SK-N-SH (cell line): ENCODE measurements around the gene MAP1LC3A. TPM values are rescaled to one million over a fixed set of nuclear protein-coding genes. Genes with fewer than 3 reads are reported as not detected.

Experiments used
- CTCF ChIA-PET: fragments of 300-600, 350-600 bp; formaldehyde crosslinking; extraction: SDS; loops from one replicate; lab custom pipeline; 2021; lab: Yijun Ruan, JAX
- POLR2A ChIA-PET: fragments of 350-600 bp; sonication (Branson Sonifier 250); formaldehyde crosslinking; extraction: SDS; loops from one replicate; lab custom pipeline; 2020; ENCODE audit warnings: antibody characterized with exemption, inconsistent platforms; lab: Yijun Ruan, JAX
- DNase-seq: peaks from one replicate; pipeline ENCODE4 v3.0.0; 2012
- H2AFZ ChIP-seq: fragments of 200-600 bp; sonication (generic); 2 replicates; pipeline ENCODE4 v1.8.1; 2016; ENCODE audit warnings: antibody characterized with exemption, mild to moderate bottlenecking, low read depth
- H3F3A ChIP-seq: fragments of 200-600 bp; sonication (generic); replicated peaks from 2 replicates; pipeline ENCODE3; 2016; ENCODE audit warnings: antibody characterized with exemption, mild to moderate bottlenecking; ENCODE audit not compliant: insufficient read depth
- H3K27ac ChIP-seq, 2 experiments: fragments of 200-500 bp in 1 of 2; fragments of 200-600 bp in 1 of 2; sonication (Bioruptor generic) in 1 of 2; sonication (generic), shearing (Covaris generic) in 1 of 2; 2 replicates each; pipeline versions ENCODE4 v1.5.1 to v1.6.1; 2014 to 2016; ENCODE audit warnings: low read depth in 2 of 2, inconsistent platforms in 1 of 2, low read length in 1 of 2, mild to moderate bottlenecking in 1 of 2, mixed read lengths in 1 of 2
- H3K27me3 ChIP-seq: fragments of 200-600 bp; sonication (generic), shearing (Covaris generic); 2 replicates; pipeline ENCODE4 v1.6.1; 2016; ENCODE audit warnings: mixed run types; ENCODE audit not compliant: insufficient read depth
- H3K36me3 ChIP-seq, 2 experiments: fragments of 200-500 bp in 1 of 2; fragments of 200-600 bp in 1 of 2; sonication (Bioruptor generic) in 1 of 2; sonication (generic) in 1 of 2; replicated peaks in 1 of 2; 2 replicates each; pipeline versions ENCODE3 to v1.5.1; 2014 to 2016; ENCODE audit warnings: low read length in 1 of 2, mild to moderate bottlenecking in 1 of 2; ENCODE audit not compliant: insufficient read depth in 2 of 2, control insufficient read depth in 1 of 2
- H3K4me1 ChIP-seq, 2 experiments: fragments of 200-500 bp in 1 of 2; fragments of 200-600 bp in 1 of 2; sonication (Bioruptor generic) in 1 of 2; sonication (generic), shearing (Covaris generic) in 1 of 2; 2 replicates each; pipeline versions ENCODE4 v1.5.1 to v1.6.1; 2014 to 2016; ENCODE audit warnings: low read depth in 1 of 2, low read length in 1 of 2, mixed run types in 1 of 2; ENCODE audit not compliant: insufficient read depth in 2 of 2, control insufficient read depth in 1 of 2
- H3K4me2 ChIP-seq: fragments of 200-600 bp; sonication (generic), shearing (Covaris generic); 2 replicates; pipeline ENCODE4 v1.6.1; 2017; ENCODE audit warnings: mixed run types
- H3K4me3 ChIP-seq, 2 experiments: fragments of 200-500 bp in 1 of 2; fragments of 200-600 bp in 1 of 2; sonication (Bioruptor generic) in 1 of 2; sonication (generic), shearing (Covaris generic) in 1 of 2; 2 replicates each; pipeline versions ENCODE4 v1.5.1 to v1.8.1; 2014 to 2016; ENCODE audit warnings: low read depth in 2 of 2, inconsistent platforms in 1 of 2, low read length in 1 of 2, mild to moderate bottlenecking in 1 of 2, mixed read lengths in 1 of 2, moderate library complexity in 1 of 2
- H3K79me2 ChIP-seq: fragments of 200-600 bp; sonication (generic); 2 replicates; pipeline ENCODE4 v1.8.1; 2017; ENCODE audit warnings: mild to moderate bottlenecking; ENCODE audit not compliant: insufficient read depth
- H3K9ac ChIP-seq: fragments of 200-600 bp; sonication (generic); 2 replicates; pipeline ENCODE4 v1.6.1; 2017; ENCODE audit warnings: mixed run types
- H3K9me2 ChIP-seq: fragments of 200-600 bp; sonication (generic); 2 replicates; pipeline ENCODE4 v1.6.1; 2017; ENCODE audit warnings: mixed run types
- H3K9me3 ChIP-seq: fragments of 200-600 bp; sonication (generic); 2 replicates; pipeline ENCODE4 v1.6.1; 2017; ENCODE audit warnings: mixed run types, mild to moderate bottlenecking, moderate library complexity
- H4K20me1 ChIP-seq: fragments of 200-600 bp; sonication (generic); 2 replicates; pipeline ENCODE4 v1.6.1; 2017; ENCODE audit warnings: mild to moderate bottlenecking, mixed run types; ENCODE audit not compliant: insufficient read depth
- CHD2 ChIP-seq: fragments of 150-350 bp; IDR thresholded peaks from 2 replicates; pipeline ENCODE4 v1.6.1; 2018; ENCODE audit warnings: low read length; ENCODE audit not compliant: partially characterized antibody
- ELF1 ChIP-seq: IDR thresholded peaks from 2 replicates; pipeline ENCODE4 v1.4.0; 2012
- EP300 ChIP-seq, 2 experiments: IDR thresholded peaks; 2 replicates each; pipeline versions ENCODE4 v1.4.0 to v1.6.1; 2012; ENCODE audit warnings: borderline replicate concordance in 1 of 2, low read depth in 1 of 2, low read length in 1 of 2
- FOSL2 ChIP-seq: IDR thresholded peaks from 2 replicates; pipeline ENCODE4 v1.4.0; 2012; ENCODE audit warnings: low read depth, mild to moderate bottlenecking, moderate library complexity, borderline replicate concordance
- FOXM1 ChIP-seq: IDR thresholded peaks from 2 replicates; pipeline ENCODE4 v1.4.0; 2012; ENCODE audit warnings: low read depth, mild to moderate bottlenecking
- IRF3 ChIP-seq: fragments of 150-350 bp; IDR thresholded peaks from 2 replicates; pipeline ENCODE4 v1.6.1; 2016; ENCODE audit warnings: mild to moderate bottlenecking, low read depth, low read length
- JUND ChIP-seq: IDR thresholded peaks from 2 replicates; pipeline ENCODE4 v1.4.0; 2012
- MAX ChIP-seq: IDR thresholded peaks from 2 replicates; pipeline ENCODE4 v1.4.0; 2012; ENCODE audit warnings: low read depth
- MEF2A ChIP-seq: IDR thresholded peaks from 2 replicates; pipeline ENCODE4 v1.4.0; 2012; ENCODE audit warnings: low read depth, borderline replicate concordance
- MXI1 ChIP-seq: IDR thresholded peaks from 2 replicates; pipeline ENCODE4 v1.6.1; 2012; ENCODE audit warnings: mild to moderate bottlenecking, low read depth, low read length, improper control_type of control experiment
- NRF1 ChIP-seq: IDR thresholded peaks from 2 replicates; pipeline ENCODE4 v1.6.1; 2012; ENCODE audit warnings: low read depth, mild to moderate bottlenecking, low read length
- RXRA ChIP-seq: IDR thresholded peaks from 2 replicates; pipeline ENCODE4 v1.4.0; 2012; ENCODE audit warnings: low read depth, mild to moderate bottlenecking, borderline replicate concordance
- SIN3A ChIP-seq: IDR thresholded peaks from 2 replicates; pipeline ENCODE4 v1.6.1; 2012; ENCODE audit warnings: low read depth, mild to moderate bottlenecking, low read length, moderate library complexity, borderline replicate concordance
- WGBS: methylation state at CpG from one replicate; pipeline ENCODE4 v1.1.6; 2017; ENCODE audit warnings: low lambda C conversion rate; 5-methylcytosine and 5-hydroxymethylcytosine counted together
- polyA plus RNA-seq, 3 experiments: library from polyadenylated mRNA; depleted of rRNA; stranded (reverse); fragments of >200 nt; gene quantifications; 2 replicates each; pipeline ENCODE4 v1.2.3, GENCODE V29; 2012
- TF ChIP-seq, protein P1 (sequence below): IDR thresholded peaks from 2 replicates; pipeline ENCODE4 v1.6.1; 2012; ENCODE audit warnings: mild to moderate bottlenecking, low read depth, low read length, moderate library complexity
- TF ChIP-seq, protein P2 (sequence below): IDR thresholded peaks from 2 replicates; pipeline ENCODE4 v1.4.0; 2012; ENCODE audit warnings: low read depth, borderline replicate concordance

Gene MAP1LC3A
- polyA plus RNA-seq, 1 of the 3 experiments (the other 2 are of a cell fraction) = 24.9 TPM

- TF ChIP-seq, protein P1, sequence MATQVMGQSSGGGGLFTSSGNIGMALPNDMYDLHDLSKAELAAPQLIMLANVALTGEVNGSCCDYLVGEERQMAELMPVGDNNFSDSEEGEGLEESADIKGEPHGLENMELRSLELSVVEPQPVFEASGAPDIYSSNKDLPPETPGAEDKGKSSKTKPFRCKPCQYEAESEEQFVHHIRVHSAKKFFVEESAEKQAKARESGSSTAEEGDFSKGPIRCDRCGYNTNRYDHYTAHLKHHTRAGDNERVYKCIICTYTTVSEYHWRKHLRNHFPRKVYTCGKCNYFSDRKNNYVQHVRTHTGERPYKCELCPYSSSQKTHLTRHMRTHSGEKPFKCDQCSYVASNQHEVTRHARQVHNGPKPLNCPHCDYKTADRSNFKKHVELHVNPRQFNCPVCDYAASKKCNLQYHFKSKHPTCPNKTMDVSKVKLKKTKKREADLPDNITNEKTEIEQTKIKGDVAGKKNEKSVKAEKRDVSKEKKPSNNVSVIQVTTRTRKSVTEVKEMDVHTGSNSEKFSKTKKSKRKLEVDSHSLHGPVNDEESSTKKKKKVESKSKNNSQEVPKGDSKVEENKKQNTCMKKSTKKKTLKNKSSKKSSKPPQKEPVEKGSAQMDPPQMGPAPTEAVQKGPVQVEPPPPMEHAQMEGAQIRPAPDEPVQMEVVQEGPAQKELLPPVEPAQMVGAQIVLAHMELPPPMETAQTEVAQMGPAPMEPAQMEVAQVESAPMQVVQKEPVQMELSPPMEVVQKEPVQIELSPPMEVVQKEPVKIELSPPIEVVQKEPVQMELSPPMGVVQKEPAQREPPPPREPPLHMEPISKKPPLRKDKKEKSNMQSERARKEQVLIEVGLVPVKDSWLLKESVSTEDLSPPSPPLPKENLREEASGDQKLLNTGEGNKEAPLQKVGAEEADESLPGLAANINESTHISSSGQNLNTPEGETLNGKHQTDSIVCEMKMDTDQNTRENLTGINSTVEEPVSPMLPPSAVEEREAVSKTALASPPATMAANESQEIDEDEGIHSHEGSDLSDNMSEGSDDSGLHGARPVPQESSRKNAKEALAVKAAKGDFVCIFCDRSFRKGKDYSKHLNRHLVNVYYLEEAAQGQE = no peak
- TF ChIP-seq ELF1 = no peak
- TF ChIP-seq FOSL2 = no peak
- TF ChIP-seq MXI1 = no peak
- TF ChIP-seq EP300 (IDR thresholded peaks at IDR 0.05; ENCODE audit: borderline replicate concordance in 1 of 2, low read depth in 1 of 2, low read length in 1 of 2) = no peak
- TF ChIP-seq NRF1 = no peak
- TF ChIP-seq RXRA = no peak
- no peak for TF ChIP-seq CHD2
- no peak for TF ChIP-seq JUND
- no peak for TF ChIP-seq FOXM1
These were observed 12.4 kb downstream of the MAP1LC3A start (continued) for GRCh38 chr20:34570859-34571306.

DNA sequence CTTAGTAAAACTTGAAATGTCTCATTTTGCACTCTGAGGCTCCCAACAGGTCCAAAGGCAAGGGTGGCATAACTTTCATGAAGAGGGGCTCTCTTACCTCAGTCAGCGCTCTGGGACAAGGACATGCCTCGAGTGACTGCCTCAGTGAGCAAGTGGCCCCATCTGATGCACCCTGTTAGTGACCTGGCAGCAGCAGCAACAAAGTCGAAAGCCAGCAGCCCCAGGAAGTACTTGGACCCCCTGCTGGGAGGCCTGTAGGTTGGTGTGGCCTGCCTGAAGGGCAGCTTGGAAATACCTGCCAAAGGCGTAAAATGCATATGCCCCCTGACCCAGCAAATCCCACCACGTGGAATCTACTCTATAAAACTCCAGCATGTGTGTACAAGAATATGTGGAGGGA, 13.2 kb downstream of the MAP1LC3A start:
- Histone ChIP-seq H3K36me3 (peaks cover 0 to 12% of the 10 kb centered on the region in 2 experiments), H3K27ac (no peak overlapping the region), H3K9me2 (no peaks in the 10 kb centered on the region), H2AFZ (no peak overlapping the region), H3K4me1 (no peaks in the 10 kb centered on the region), H3K9me3 (no peaks in the 10 kb centered on the region)
- DNase-seq = no peak
- TF ChIP-seq, protein P2, sequence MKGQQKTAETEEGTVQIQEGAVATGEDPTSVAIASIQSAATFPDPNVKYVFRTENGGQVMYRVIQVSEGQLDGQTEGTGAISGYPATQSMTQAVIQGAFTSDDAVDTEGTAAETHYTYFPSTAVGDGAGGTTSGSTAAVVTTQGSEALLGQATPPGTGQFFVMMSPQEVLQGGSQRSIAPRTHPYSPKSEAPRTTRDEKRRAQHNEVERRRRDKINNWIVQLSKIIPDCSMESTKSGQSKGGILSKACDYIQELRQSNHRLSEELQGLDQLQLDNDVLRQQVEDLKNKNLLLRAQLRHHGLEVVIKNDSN = no peak
- TF ChIP-seq RXRA (no peak), ELF1 (no peak), MAX (no peak), MEF2A (no peak), IRF3 (no peak), SIN3A (no peak)
- TF ChIP-seq, all 33 proteins: peak for 0
- POLR2A ChIA-PET = no interaction called here
- H3K27me3 ChIP-seq = no peaks in the 10 kb centered on the region
- H4K20me1 ChIP-seq = no peaks in the 10 kb centered on the region
- H3K4me2 ChIP-seq = no peak overlapping the region
- H3K79me2 ChIP-seq = no peaks in the 10 kb centered on the region
- H3K9ac ChIP-seq = no peak overlapping the region
- peaks cover 3% of the 10 kb centered on the region for H3F3A ChIP-seq
- WGBS = 87% methylated on average over 4 of the region's 5 CpGs
- no peak overlapping the region for H3K4me3 ChIP-seq
- CTCF ChIA-PET = interaction anchor here (1.4 kb wide), 1 partner anchor 9 kb away, joined by 4 read pairs; no protein-coding TSS in a partner anchor
